Mesenteric fat pad (tissue), 1 donor: Measurements from ENCODE around the gene TNK1. TPM values are rescaled to one million over a fixed set of nuclear protein-coding genes. Genes with fewer than 3 reads are reported as not detected.

Source experiments
- DNase-seq: peaks from one replicate; pipeline ENCODE4 v3.0.0-alpha.2; 2020; ENCODE audit warnings: low spot score
- total RNA-seq: library from RNA; stranded (reverse); fragmentation: NEBNext Ultra II Directional; extraction: Animal tissue kit (Norgen Biotek cat#: 25700); gene quantifications from one replicate; pipeline ENCODE4 v1.2.1, GENCODE V29; 2021
- donor health status: DM: yes; HTN: yes; CAD: no.

The TNK1 gene
- total RNA-seq, 1 donor from 2014 or later = 0.71 TPM

GRCh38 chr17:7389924-7390910 is 9.3 kb downstream of the TNK1 start:
- DNase-seq = no peak

GRCh38 chr17:7391307-7391706 is 10.4 kb downstream of the TNK1 start:
- no peak for DNase-seq

GRCh38 chr17:7392696-7393612 is 12.1 kb downstream of the TNK1 start:
- DNase-seq = no peak

GRCh38 chr17:7393613-7394451 is 12.9 kb downstream of the TNK1 start:
- DNase-seq = no peak

- peak; percentile 95 for DNase-seq
Observed at GRCh38 chr17:7394452-7395191, 13.7 kb downstream of the TNK1 start, which contains the start of gene PLSCR3. Gene PLSCR3 (minus strand): TSS chr17:7394525. CDS start chr17:7394110, 415 bp downstream.

- DNase-seq = no peak
Observed at GRCh38 chr17:7396147-7396546, 15.3 kb downstream of the TNK1 start.

GRCh38 chr17:7398612-7399011 is 17.7 kb downstream of the TNK1 start:
- no peak for DNase-seq

GRCh38 chr17:7403043-7403726 is 22.3 kb downstream of the TNK1 start:
- no peak for DNase-seq

- DNase-seq = no peak
Observed at GRCh38 chr17:7403727-7403976, 22.8 kb downstream of the TNK1 start.

- peak; percentile 98 for DNase-seq
Observed at GRCh38 chr17:7403977-7404736, 23.3 kb downstream of the TNK1 start, which contains the start of gene TMEM256. Gene TMEM256 (minus strand): TSS chr17:7404097. CDS start chr17:7404084, 13 bp downstream.

- DNase-seq = no peak
Observed at GRCh38 chr17:7404737-7405349, 24.0 kb downstream of the TNK1 start.

GRCh38 chr17:7405350-7406234 is 24.7 kb downstream of the TNK1 start:
- no peak for DNase-seq

- no peak for DNase-seq
Observed at GRCh38 chr17:7406235-7406825, 25.4 kb downstream of the TNK1 start.

- no peak for DNase-seq
Observed at GRCh38 chr17:7407082-7407481, 26.2 kb downstream of the TNK1 start.

- no peak for DNase-seq
Observed at GRCh38 chr17:7407485-7408251, 26.8 kb downstream of the TNK1 start, which contains the start of gene NLGN2. Gene NLGN2 (plus strand): TSS chr17:7407845. CDS start chr17:7408256, 411 bp downstream.

GRCh38 chr17:7408252-7408727 is 27.4 kb downstream of the TNK1 start:
- DNase-seq = no peak
